ENCODE data around the gene SGSM1. TPM values are rescaled to one million over a fixed set of nuclear protein-coding genes. Genes with fewer than 3 reads are reported as not detected.

The SGSM1 gene
- total RNA-seq, 4 donors from 2014 or later, result 0.88 to 4.9 (median 3.0) TPM

GRCh38 chr22:24868979-24869378 is 63.0 kb downstream of the SGSM1 start:
- no peaks in the 10 kb centered on the region for H3K36me3 ChIP-seq
- H3K27ac ChIP-seq, result no peak overlapping the region
- H3K9me3 ChIP-seq, result no peaks in the 10 kb centered on the region
- H3K4me3 ChIP-seq, result no peak overlapping the region
- TF ChIP-seq POLR2A (IDR thresholded peaks at IDR 0.05), result no peak
- TF ChIP-seq CTCF (IDR thresholded peaks at IDR 0.05), result no peak
- no peak for DNase-seq
- no peaks in the 10 kb centered on the region for H3K27me3 ChIP-seq
- no peaks in the 10 kb centered on the region for H3K4me1 ChIP-seq
- intact Hi-C loops (cut with DNase I; ENCODE audit: low total_unique reads), result no loop called here

- no peak for TF ChIP-seq POLR2A (IDR thresholded peaks at IDR 0.05)
- TF ChIP-seq CTCF (IDR thresholded peaks at IDR 0.05), result no peak
- Histone ChIP-seq H3K9me3 (no peaks in the 10 kb centered on the region), H3K27ac (no peak overlapping the region), H3K27me3 (no peaks in the 10 kb centered on the region), H3K36me3 (no peaks in the 10 kb centered on the region), H3K4me3 (no peak overlapping the region), H3K4me1 (no peaks in the 10 kb centered on the region)
- intact Hi-C loops (cut with DNase I; ENCODE audit: low total_unique reads), result no loop called here
- no peak for DNase-seq
Measured at GRCh38 chr22:24871611-24872205, 65.7 kb downstream of the SGSM1 start.

- no peaks in the 10 kb centered on the region for H3K4me1 ChIP-seq
- H3K4me3 ChIP-seq, result no peak overlapping the region
- intact Hi-C loops (cut with DNase I; ENCODE audit: low total_unique reads), result no loop called here
- H3K36me3 ChIP-seq, result no peaks in the 10 kb centered on the region
- no peak for DNase-seq
- H3K27me3 ChIP-seq, result no peaks in the 10 kb centered on the region
- TF ChIP-seq CTCF (IDR thresholded peaks at IDR 0.05) (no peak), POLR2A (IDR thresholded peaks at IDR 0.05) (no peak)
- H3K27ac ChIP-seq, result no peak overlapping the region
- no peaks in the 10 kb centered on the region for H3K9me3 ChIP-seq
Measured at GRCh38 chr22:24873226-24873625, 67.2 kb downstream of the SGSM1 start.

GRCh38 chr22:24875862-24876506 is 70.0 kb downstream of the SGSM1 start:
- H3K9me3 ChIP-seq, result no peaks in the 10 kb centered on the region
- intact Hi-C loops (cut with DNase I; ENCODE audit: low total_unique reads), result no loop called here
- no peak overlapping the region for H3K27ac ChIP-seq
- no peak for TF ChIP-seq POLR2A (IDR thresholded peaks at IDR 0.05)
- TF ChIP-seq CTCF (IDR thresholded peaks at IDR 0.05), result no peak
- no peaks in the 10 kb centered on the region for H3K27me3 ChIP-seq
- no peak overlapping the region for H3K4me3 ChIP-seq
- H3K36me3 ChIP-seq, result no peaks in the 10 kb centered on the region
- H3K4me1 ChIP-seq, result no peaks in the 10 kb centered on the region
- DNase-seq, result no peak

GRCh38 chr22:24876700-24877099 is 70.7 kb downstream of the SGSM1 start:
- no peaks in the 10 kb centered on the region for H3K9me3 ChIP-seq
- no peaks in the 10 kb centered on the region for H3K4me1 ChIP-seq
- no peak overlapping the region for H3K4me3 ChIP-seq
- no peaks in the 10 kb centered on the region for H3K36me3 ChIP-seq
- no peak for TF ChIP-seq POLR2A (IDR thresholded peaks at IDR 0.05)
- no peak for TF ChIP-seq CTCF (IDR thresholded peaks at IDR 0.05)
- H3K27ac ChIP-seq, result no peak overlapping the region
- H3K27me3 ChIP-seq, result no peaks in the 10 kb centered on the region
- DNase-seq, result no peak
- intact Hi-C loops (cut with DNase I; ENCODE audit: low total_unique reads), result no loop called here
